Measurements from ENCODE around the gene KLHL3. TPM values are rescaled to one million over a fixed set of nuclear protein-coding genes. Genes with fewer than 3 reads are reported as not detected.
"Not testable (repeated sequence)": the region's sequence is repeated elsewhere in the genome, so short reads cannot be mapped to it uniquely, and the experiment has no call there.

KLHL3 gene
- total RNA-seq, 1 donor from 2014 or later = 19.3 TPM

GRCh38 chr5:137668637-137669036 is 67.3 kb downstream of the KLHL3 start:
- no peak for DNase-seq (ENCODE audit: low read depth in 2 of 2)

- DNase-seq (ENCODE audit: low read depth in 2 of 2) = no peak
Observed at GRCh38 chr5:137667341-137667740, 68.5 kb downstream of the KLHL3 start.

- DNase-seq (ENCODE audit: low read depth in 2 of 2) = no peak
Observed at GRCh38 chr5:137666901-137667300, 69.0 kb downstream of the KLHL3 start.

GRCh38 chr5:137666461-137666850 is 69.4 kb downstream of the KLHL3 start:
- no peak for DNase-seq (ENCODE audit: low read depth in 2 of 2)

DNA sequence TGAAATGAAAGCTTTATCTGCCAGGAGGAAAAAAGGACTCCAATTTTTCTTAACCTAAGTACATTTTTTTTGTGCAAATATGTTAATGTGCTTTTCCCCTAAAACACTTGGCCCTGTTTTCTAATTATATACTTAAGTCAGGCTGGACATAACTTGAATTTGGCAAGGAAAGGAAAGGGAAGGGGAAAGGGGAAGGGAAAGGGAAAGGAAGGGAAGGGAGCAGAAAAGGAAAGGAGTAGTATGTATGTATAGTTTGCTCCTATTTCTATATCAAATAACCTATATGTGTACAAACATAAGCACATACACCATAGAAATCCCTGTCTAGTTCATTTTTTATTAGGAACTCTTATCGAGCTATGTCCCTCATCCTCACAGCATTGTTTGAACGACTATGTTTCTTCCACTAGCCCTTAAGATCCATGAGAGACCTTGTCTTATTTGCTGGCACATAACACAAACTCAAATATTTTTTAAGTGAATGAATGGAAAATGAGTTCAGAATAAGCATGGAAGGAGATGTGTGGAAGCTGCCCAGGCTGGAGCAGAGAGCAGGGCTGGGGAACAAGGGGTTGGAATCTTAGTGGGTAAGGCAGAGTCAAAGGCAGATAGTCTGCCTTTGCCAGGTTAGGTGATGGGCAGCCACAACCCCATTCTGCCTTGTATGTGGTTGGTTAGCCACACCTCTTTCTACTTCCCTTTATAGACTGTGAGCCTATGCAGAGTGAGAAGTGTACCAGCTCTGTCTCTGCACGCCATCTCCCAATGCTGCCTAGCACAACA is 70.0 kb downstream of the KLHL3 start:
- DNase-seq (ENCODE audit: low read depth in 2 of 2) = no peak

GRCh38 chr5:137660349-137660817 is 75.5 kb downstream of the KLHL3 start:
- DNase-seq (ENCODE audit: low read depth in 2 of 2) = peak; percentile 83 to 88

DNA sequence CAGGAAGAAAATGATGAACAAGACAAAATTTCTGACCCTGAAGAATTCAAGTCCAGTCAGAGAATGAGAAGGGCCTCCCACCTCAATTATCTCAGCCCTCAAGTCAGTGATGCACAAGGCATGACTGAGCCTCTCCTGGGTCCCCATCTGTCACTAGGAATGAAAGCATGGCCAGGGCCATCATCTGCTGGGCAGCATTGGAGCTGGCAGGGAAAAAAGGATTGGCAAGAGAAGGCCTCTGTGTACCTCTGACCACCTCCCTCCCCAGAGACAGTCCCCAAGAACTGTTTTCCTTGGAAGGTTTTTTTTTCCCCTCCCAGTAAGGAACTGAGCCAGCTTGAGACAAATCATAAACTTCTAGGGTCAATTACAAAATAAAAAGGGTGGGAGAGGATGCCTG is 76.7 kb downstream of the KLHL3 start:
- no peak for DNase-seq (ENCODE audit: low read depth in 2 of 2)

DNA sequence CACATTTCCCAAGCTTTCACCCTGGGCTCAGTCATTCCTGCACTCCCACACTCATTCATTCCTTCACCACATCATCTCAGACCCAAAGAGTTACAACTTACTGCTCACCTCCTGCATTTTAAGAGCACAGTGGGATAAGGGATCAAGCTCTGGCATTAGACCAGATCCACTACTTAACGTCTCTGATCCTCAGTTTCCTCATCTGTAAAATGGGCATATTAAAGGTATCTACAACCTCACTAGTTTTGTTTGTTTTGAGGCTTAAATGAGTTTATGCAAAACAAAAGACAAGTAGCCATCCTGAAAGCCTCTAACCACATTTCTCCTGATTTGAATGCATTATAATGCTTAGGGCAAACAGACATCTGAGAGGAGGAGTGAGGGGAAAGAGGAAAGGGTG is 77.6 kb downstream of the KLHL3 start:
- DNase-seq (ENCODE audit: low read depth in 2 of 2) = no peak

DNA sequence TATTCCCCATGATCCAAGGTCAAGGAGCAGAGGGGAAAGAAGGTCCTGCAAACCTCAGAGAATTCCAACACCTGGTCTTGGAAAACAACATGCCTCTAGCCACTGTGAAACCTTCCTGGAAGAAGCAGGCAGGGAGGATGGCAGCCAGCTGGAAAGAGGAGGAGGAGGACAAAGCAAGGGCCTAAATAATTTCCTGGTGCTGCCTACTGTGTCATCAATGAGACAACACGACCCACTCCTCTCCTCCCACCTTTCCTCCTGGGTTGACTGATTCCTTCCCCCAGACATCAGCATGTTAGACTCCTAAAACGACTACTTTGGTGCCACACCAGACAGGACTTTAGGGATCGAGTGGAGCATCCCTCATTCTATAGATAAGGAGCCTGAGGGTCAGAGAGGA is 78.8 kb downstream of the KLHL3 start:
- no peak for DNase-seq (ENCODE audit: low read depth in 2 of 2)

- no peak for DNase-seq (ENCODE audit: low read depth in 2 of 2)
Observed at GRCh38 chr5:137656558-137656957, 79.3 kb downstream of the KLHL3 start.

- no peak for DNase-seq (ENCODE audit: low read depth in 2 of 2)
Observed at GRCh38 chr5:137651022-137651421, 84.9 kb downstream of the KLHL3 start.

- no peak for DNase-seq (ENCODE audit: low read depth in 2 of 2)
Observed at GRCh38 chr5:137649228-137649935, 86.5 kb downstream of the KLHL3 start.

DNA sequence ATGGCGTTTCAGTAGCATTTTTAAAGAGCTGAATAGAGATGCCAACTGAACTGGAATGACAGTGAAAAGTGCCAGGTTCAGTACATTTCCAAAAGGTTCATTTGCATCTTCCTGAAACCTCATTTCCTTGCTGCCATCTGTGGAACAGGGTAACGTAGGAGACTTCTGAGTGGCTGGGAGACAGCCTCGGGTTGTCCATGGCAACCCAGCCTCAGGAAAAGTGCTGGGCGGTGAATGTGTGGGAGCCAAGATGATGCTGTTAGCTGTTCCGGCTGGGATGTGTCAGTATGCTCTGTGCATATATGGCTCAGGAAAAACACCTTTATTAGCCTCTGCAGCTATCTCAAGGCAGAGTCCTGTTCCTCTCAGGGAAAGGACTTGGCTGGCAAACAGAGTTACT is 87.5 kb downstream of the KLHL3 start:
- DNase-seq (ENCODE audit: low read depth in 2 of 2) = no peak

DNA sequence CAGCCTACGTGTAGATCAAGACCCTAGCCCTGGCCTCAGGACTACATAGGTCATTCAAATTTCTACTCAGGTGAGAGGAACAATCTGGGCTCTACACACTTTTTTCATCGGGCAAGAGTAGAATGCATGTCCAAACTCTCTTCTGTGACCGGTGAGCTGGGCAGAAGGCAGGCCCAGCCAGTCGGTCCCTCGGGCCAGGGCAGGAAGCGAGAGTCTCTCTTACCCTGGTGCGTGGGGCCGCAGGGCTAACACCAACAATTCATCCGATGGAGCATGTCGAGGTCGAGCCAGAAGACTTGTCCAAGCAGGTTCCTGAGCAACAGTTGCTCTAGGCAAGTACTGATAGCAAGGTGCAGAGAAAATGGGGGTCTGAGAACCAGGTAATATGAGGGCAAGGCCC is 88.5 kb downstream of the KLHL3 start:
- no peak for DNase-seq (ENCODE audit: low read depth in 2 of 2)

GRCh38 chr5:137646761-137647160 is 89.1 kb downstream of the KLHL3 start:
- DNase-seq (ENCODE audit: low read depth in 2 of 2) = no peak

- DNase-seq (ENCODE audit: low read depth in 2 of 2) = not testable (repeated sequence)
Observed at GRCh38 chr5:137643081-137643480, 92.8 kb downstream of the KLHL3 start.

DNA sequence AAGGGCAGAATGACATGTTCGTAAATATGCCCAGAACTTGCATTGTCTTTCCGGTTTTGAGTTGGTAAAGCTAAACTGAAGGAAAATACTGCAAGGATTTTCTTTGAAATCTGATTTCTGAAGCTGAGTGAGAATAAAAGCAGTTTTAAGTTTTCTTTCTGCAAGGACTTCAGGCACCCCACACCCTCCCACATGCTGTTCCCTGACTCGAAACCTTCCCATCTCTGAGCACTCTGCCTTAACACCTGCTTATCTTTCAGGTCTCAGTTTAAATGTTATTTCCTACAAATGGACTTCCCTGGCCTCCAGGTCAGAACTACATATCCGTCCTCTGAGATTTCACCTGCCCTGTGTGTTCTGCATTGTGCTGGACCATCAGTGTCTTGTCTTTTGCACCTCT is 93.8 kb downstream of the KLHL3 start:
- DNase-seq (ENCODE audit: low read depth in 2 of 2) = no peak

DNA sequence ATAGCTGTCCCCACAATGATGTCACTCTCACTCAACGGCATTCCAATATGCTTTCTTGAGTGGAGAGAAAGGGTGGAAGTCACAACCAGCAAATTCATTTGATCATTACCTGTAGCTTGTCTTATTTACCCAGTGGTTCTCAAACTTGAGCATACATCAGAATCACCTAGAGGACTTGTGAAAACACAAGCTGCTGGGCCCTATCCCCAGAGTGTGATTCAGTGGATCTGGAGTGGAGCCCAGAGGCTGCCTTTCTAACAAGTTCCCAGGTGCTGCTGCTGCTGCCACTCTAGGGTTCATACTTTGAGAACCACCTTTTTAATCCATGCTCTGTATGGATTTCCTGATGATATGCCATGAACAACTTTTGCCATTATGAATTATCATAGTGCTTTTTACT is 94.7 kb downstream of the KLHL3 start:
- DNase-seq (ENCODE audit: low read depth in 2 of 2) = no peak

DNA sequence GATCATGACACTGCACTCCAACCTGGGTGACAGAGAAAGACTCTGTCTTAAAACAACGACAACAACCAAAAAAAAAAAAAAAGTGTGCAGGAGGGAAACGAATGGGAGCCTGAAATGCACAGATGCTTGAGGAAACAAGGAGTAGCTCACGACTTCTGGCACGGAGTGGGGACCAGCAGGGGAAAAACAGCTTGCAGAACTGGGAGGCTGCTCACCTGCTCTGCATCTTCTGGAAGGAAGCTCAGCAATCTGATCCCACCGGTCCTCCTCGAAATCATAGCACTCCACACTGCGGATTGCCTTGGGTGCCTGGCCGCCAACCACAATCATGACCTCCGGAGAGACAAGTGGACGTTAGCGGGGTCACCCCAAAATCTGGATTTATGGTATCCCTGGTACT is 96.2 kb downstream of the KLHL3 start:
- DNase-seq (ENCODE audit: low read depth in 2 of 2) = no peak

DNA sequence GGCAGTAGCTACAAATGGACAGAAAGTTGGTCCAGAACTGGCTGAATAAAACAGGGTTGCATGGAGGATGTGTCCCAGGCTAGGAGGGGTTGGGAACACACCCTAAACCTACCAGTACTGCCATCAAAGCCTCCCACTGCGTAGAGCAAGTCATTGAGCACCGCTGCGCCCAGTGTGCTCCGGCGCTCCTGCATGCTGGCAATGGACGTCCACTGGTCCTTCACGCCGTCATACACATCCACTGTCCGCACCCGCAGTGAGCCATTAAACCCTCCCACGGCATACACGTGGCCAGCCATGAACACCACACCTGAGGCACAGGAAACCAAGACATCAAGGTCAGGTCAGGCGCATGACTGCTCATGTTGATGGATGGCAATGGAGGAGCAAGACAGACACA is 97.0 kb downstream of the KLHL3 start:
- no peak for DNase-seq (ENCODE audit: low read depth in 2 of 2)

- DNase-seq (ENCODE audit: low read depth in 2 of 2) = no peak
Observed at GRCh38 chr5:137636830-137637714, 98.8 kb downstream of the KLHL3 start.

DNA sequence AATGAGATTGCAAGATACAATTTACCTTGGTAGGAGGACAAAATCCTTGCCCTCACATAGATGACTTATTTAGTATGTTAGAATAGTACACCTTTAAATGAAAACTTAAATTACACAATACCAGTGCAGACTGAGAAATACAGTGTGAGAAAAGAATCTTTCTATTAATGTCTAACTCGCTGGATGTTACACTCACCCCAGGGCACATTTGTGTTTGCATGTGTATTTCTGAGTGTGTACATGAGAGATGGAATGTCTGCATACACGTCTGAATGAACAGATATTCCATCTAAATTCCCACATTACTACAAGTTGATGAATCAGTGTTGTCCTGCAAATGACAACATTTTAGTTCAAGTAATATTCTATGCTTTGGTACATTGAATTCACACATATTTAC is 99.8 kb downstream of the KLHL3 start:
- DNase-seq (ENCODE audit: low read depth in 2 of 2) = no peak
